ENCODE data around the gene IRF2BP2.

Gene IRF2BP2

GRCh38 chr1:234634387-234634786 is 24.4 kb upstream of the IRF2BP2 start:
- DNase-seq (ENCODE audit: low read depth in 2 of 2) = no peak

- DNase-seq (ENCODE audit: low read depth in 2 of 2) = no peak
These were observed 23.4 kb upstream of the IRF2BP2 start for GRCh38 chr1:234633246-234634003.

DNA sequence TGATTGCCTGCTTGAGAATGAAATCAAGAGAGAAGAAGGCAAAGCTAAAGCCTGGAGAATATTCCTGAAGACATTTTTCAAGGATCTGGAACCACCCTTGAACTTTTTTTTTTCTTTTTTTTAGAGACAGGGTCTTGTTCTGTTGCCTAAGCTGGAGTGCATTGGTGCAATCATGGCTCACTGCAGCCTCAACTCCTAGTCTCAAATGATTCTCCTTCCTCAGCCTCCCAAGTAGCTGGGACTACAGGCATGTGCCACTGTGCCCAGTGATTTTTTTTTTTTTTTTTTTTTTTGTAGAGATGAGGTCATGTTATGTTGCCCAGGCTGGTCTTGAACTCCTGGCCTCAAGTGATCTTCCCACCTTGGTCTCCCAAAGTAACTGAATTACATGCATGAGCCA is 22.2 kb upstream of the IRF2BP2 start:
- no peak for DNase-seq (ENCODE audit: low read depth in 2 of 2)

DNA sequence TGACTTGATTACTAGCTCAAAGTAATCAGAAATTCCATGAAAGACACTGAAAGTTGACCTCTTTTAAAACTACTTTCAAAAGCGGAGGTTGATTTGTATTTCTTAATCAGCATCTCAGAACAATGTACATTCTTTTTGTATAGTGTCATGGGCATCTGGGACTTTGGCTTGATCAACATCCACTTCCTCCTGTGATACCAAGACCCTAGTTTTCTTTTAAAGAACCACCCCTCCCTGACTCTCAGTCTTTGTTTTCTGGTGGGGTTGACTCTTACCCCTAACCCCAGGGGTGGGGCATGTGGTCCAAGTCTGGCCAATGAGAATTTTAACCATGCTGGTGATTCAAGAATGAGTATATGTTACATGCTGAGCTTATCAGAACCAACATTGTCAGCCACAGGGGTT is 21.7 kb upstream of the IRF2BP2 start:
- DNase-seq (ENCODE audit: low read depth in 2 of 2) = no peak

GRCh38 chr1:234629026-234629425 is 19.0 kb upstream of the IRF2BP2 start:
- no peak for DNase-seq (ENCODE audit: low read depth in 2 of 2)

GRCh38 chr1:234628089-234628488 is 18.1 kb upstream of the IRF2BP2 start:
- DNase-seq (ENCODE audit: low read depth in 2 of 2) = no peak

GRCh38 chr1:234627009-234627950 is 17.3 kb upstream of the IRF2BP2 start:
- no peak for DNase-seq (ENCODE audit: low read depth in 2 of 2)

GRCh38 chr1:234626391-234626790 is 16.4 kb upstream of the IRF2BP2 start:
- no peak for DNase-seq (ENCODE audit: low read depth in 2 of 2)

GRCh38 chr1:234624724-234625117 is 14.7 kb upstream of the IRF2BP2 start:
- DNase-seq (ENCODE audit: low read depth in 2 of 2) = no peak

- DNase-seq (ENCODE audit: low read depth in 2 of 2) = no peak
These were observed 11.8 kb upstream of the IRF2BP2 start for GRCh38 chr1:234621657-234622335.

DNA sequence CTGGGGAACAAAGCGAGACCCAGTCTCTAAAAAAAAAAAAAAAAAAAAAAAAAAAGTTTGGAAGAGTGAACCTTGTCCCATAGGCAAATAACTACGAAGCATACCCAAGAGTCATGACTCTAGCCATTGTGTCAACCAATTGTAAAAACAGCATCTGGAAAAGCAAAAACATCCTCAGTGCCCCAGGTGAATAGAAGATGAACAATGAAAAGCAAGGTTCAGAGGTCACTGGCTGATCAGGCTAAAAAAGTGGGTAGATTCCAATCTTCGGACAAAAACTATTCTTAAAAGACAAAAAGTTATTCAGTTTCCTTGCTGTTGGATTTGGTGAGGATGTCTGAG is 11.1 kb upstream of the IRF2BP2 start:
- DNase-seq (ENCODE audit: low read depth in 2 of 2) = no peak

DNA sequence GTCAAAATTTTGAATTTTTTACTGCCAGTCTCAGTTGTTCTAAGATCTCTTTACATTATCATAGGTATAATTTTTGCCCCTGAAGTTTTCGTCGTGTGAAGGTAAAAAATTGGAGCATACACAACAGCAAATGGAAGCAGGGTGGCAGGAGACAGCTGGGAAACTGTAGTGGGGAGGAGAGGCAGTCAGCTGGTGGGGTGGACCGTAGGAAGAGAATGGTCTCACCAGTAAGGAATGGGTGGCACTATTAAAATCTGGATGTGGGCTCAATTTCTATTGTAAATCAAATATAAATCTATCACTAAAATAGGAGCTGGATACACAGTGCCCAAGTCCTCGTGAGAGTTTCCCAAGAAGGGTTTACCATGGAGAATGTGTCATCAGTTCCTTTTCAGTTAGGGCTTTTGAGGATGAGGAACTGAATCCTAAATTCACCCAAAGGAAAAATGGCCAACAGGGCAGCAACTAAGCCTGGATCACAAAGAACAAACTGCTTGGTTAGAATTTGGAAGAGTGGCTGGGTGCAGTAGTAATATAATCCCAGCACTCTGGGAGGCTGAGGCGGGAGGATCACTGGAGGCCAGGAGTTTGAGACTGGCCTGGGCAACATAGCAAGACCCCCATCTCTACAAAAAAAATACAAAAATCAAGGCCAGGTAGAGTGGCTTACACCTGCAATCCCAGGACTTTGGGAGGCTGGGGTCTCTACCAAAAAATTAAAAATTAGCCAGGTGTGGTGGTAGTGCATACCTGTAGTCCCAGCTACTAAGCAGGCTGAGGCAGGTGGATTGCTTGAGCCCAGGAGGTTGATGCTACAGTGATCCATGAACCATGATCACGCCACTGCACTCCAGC is 10.5 kb upstream of the IRF2BP2 start:
- DNase-seq (ENCODE audit: low read depth in 2 of 2) = no peak

DNA sequence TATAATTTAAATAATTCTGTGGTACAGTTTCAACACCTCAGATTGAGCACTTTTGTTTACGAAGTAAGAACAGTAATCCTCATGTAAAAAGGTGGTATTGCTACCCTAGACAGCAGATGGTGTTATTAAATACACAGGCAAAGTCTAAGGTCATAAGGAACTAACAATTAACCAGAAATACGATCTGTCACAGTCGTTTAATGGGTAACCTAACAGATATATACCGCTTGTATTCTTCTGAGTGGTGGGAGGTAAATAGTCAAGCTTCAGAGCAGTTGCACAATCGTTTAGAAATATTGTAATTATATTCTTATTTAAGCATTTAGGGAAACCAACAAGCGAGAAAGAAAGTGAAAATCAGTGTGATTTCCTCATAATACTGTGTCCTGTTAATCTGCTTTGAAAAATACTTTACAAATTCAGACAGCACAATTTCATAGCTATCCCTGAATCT is 9.8 kb upstream of the IRF2BP2 start:
- DNase-seq (ENCODE audit: low read depth in 2 of 2) = no peak

DNA sequence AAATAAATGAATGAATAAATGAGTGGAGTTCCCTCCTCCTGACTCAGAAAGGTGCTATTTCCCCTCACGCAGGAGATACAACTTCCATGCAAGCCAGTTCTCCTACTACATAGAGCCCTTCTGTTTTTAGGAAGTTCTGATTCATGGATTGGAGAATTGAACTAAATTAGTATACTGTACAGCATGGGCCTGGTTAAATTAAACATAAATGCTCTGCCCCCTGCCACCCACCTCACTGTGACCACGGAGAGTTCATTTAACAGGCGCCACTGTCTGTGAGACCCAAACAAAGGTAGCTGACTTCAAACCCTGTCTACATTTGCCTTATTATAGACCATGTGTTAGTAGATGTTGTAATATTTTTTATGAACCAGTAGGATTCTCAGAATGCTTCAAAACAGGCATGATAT is 9.1 kb upstream of the IRF2BP2 start:
- no peak for DNase-seq (ENCODE audit: low read depth in 2 of 2)

DNA sequence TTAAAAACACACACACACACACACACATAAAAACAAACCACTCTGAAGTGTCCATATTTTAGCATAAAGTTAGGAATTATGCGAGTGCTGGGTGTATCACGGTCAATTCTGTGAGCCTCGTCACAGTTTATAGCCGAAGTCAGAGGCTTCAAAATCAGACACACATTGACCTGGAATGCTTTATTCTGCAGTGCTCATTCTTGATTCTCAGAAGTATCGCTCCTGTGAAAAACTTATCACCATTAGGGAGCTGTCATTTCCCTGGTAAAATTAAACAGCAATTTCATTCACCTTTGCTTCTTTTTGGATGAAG is 8.7 kb upstream of the IRF2BP2 start:
- DNase-seq (ENCODE audit: low read depth in 2 of 2) = no peak

DNA sequence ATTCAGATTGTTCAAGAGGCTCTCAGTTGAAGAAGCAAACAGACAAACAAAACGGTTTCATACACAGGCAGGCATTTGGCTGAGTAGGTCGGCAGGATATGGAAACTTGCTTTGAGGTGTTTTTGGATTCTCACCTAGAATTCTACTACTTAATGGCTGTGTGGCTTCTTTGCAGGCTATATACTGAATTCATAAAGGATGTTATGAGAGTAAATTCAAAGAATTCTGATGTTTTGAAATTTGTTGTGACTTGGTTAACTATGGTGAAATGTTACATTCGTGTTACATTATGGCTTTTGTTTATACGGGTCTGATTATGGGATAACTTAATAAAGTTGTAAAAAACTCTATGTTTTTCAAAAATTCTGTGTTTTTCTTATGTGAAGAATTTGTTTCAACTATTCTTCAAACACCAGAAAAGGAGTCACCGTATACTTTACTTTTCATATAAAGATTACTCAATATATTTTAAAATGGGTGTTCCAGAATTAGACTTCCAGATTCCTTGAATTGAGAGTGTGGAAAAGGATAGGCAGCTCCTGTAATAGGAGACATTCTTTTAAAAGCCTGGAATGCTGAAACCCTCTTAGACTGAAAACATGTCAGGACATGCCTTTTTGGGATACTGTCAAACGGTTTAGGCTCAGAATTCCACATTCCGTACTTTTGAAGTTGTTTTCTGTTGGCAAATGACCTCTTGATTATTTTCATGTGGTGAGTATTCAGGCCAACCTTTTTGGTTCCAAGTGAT is 8.2 kb upstream of the IRF2BP2 start:
- DNase-seq (ENCODE audit: low read depth in 2 of 2) = no peak

DNA sequence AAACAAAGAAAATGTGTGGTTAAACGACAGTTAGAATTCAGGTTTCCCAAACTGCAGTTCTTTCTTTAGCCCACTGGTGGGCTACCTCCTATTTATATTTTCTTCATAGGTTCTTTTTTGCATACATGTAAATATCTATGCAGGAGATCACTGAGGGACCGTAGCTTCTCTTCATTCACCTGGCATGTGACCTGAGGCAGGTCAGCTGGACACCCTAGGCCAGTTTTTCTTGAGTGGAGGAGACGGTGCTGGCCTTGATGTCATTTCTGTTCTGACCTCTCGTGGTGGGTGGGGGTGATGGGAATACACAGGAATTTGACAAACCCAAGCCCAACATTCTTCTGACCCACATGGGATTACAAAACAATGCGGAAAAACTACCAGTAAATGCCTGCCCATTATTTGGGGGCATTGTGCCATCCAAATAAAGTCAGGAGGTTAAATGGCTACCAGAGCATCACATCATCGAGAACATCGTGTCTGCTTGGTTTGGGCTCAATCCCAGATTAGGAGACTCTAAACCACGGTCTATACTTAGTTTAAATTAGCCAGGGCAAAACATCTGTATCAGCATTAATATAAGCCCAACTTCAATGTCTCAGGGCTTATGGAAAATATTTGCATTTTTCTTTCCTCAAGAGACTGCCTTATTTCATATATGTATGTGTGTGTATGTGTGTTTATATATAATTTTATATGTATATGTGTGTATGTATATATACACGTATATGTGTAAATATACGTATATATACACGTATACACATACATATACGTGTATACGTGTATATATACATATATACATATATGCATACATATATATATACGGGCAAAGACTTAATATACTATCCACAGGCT is 7.4 kb upstream of the IRF2BP2 start:
- no peak for DNase-seq (ENCODE audit: low read depth in 2 of 2)

DNA sequence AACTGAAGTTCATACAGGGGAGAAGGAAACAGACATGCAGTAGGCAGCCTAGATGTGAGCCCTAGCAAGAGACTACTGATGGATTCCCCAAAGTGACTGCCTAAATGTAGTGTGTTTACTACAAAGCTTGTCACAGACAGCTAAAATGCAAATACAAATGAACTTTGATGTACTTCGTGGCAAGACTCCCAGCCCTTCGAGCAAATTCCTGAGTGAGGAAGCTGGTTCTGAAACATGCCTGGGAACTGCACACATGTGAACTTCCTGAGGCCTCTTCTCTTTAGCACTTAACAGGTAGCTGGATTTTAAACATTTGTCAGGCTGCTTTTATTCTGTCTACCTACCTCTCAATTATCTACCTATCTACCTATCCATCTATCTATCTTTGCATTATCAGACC is 6.7 kb upstream of the IRF2BP2 start:
- DNase-seq (ENCODE audit: low read depth in 2 of 2) = no peak

DNA sequence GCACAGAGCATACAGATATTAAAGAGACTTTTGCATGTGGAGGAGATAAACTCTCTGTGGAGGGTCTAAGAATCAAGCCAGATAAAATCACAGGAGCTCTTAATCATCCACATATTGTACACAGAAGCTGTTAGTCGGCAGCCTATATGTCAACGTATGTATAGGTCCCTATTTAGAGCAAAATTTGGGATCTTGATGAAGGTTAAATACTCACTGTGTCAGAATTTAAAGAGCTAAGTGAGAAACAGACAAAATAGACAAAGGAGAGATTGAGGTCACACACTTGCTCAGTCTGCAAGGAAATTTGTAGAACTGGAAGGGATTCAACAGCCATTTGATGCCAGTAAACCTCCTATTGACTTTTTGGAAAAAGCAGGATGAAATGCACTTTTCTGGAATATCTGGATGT is 4.1 kb upstream of the IRF2BP2 start:
- no peak for DNase-seq (ENCODE audit: low read depth in 2 of 2)
